ENCODE data around the gene KCNC1. TPM values are rescaled to one million over a fixed set of nuclear protein-coding genes. Genes with fewer than 3 reads are reported as not detected.
A peak's percentile ranks its signal among the peaks of the same experiment; 100 is the strongest.

The KCNC1 gene
- total RNA-seq, 1 donor from 2014 or later = not detected

DNA sequence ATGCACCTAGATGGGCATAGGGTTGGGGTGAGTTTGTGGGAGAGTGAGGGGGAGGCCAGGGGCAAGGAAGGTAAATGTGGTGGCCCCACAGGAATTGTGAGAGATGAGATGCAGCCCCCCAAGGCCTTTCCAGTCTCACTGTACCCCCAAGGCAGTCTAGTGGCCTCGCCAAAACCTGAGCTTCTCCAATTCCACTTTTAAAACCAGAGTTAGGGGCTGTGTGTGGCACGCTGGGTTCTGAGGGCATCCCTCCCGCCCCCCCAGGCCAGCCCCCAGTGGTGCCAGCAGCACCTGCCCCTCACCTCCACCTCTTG lies 40.4 kb downstream of the KCNC1 start:
- no peak for ATAC-seq

DNA sequence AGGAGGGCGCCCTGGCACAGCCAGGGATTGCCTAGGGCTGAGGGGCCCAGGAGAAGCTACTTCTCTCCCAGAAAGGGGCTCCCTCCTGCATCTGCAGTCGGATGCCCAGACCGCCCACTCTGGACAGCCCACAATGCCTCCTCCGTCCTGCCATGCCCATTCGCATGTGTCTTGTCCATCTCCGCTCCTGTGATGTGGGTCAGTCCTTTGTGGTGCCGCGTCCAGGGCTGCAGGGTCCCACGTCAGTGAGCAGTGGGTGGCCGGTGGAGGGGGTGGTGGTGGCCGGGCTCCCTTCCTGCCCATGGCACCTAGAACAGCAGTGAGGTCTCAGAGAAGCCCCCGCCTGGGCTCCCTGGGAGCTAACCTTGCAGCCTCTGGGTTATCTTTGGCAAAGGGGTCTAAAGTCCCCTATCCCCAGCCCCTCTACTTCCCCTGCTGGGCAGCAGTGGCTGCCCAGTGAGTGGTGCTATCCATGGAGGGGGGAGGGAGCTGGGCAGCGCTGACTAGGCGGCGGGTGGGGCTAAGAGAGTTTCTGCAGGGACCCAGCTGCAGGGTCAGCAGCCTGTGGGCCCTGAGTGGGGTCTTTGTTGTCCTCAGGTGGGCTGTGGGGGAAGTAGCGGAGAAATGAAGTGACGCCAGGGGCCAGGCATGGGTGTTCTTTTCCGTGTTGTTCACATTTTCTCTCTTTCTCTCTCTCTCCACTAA lies 41.1 kb downstream of the KCNC1 start:
- no peak for ATAC-seq

DNA sequence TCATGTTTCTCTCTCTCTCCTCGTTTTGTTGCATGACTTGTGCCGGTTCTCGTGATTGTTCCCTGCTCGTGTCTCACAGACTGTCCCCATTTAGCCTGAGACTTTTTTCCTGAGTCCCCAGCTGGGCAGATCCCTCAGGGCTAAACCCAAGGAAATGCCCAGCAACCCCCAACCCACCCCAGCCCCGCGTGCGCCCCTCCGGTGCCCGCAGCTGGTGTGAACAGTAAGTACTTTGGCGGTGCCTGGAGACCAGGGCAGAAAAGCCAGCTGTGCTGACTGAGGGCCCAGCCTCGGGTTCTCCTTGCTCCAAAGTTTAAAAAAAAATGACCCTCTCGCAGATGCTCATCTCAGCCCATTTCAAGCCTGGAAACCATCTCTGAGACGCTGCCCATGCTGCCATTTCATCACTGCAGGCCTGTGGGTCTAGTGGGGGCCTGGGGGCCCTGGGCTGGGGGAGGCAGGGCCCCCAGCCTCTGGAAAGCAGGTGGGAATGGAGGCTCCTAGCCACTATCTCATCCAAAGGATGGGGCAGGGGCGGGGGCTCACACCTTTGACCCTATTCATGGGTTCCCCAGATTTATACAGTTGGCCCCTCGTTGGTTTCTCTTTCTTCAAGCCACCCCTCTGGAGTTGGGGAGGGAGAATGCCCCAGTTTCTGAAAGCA lies 41.8 kb downstream of the KCNC1 start:
- ATAC-seq = no peak

DNA sequence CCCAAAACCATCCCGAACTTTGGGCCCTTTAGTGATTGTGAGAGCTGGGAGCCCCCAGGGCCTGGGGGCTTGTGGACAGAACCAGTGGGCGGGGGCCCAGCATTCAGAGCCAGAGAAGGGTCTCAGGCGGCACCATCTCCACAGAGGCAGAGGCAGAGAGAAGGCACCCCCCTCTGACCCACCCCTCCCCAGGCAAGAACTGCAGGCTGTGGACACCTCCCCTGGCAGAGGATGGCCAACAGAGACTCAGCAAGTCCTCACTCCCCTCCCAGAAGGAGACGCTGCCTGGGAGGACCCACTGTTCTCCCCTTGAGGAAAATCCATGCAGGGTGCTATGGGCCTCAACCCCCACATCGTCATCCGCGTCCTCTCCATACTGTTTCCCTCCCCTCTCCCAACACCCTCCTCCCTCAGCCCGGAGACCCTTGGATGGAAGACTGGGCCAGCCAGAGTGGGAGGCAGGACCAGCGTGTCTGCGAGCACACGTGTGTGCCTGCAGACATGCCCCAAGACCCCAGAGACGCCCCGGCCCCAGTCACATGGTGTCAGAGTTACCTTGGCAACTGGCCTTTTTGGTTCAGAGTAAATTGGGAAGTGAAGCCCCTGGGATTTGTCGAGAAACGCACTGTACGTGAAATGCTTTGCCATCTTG lies 42.6 kb downstream of the KCNC1 start:
- no peak for ATAC-seq

DNA sequence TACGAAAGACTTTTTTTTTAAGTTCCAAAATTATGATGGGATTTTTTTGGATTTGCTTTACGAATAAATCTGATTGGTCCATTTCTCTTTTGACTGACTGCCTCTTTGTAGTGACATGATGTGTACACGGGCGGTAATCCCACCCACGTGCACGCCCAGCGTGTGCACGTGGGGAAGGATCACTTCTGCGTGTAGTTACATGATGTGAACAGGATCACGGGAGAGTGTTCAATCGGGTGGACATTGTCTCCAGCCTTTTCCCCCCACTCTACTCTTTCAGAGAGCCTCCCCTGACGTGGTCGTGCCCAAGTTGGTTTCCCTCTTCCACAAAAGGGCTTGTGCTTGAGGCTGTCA lies 43.1 kb downstream of the KCNC1 start:
- ATAC-seq = no peak

DNA sequence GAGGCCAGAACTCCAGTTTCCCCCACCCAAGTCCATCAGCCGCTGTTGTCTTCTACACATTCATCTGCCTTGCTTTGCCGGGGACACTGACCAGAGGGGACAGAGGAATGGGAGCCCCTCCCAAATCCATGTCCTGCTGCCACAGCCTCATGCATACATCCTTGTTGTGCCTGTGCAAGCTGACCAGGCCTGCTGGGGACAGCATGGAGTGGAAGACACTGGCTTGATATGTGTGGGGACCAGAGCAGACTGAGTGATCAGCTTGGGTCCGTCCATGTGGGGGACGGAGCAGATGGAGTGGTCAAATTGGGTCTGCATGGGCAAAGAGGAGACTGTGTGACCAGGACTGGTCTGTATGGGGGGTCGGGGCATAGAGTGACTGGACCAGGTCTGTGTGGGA lies 43.8 kb downstream of the KCNC1 start:
- no peak for ATAC-seq

DNA sequence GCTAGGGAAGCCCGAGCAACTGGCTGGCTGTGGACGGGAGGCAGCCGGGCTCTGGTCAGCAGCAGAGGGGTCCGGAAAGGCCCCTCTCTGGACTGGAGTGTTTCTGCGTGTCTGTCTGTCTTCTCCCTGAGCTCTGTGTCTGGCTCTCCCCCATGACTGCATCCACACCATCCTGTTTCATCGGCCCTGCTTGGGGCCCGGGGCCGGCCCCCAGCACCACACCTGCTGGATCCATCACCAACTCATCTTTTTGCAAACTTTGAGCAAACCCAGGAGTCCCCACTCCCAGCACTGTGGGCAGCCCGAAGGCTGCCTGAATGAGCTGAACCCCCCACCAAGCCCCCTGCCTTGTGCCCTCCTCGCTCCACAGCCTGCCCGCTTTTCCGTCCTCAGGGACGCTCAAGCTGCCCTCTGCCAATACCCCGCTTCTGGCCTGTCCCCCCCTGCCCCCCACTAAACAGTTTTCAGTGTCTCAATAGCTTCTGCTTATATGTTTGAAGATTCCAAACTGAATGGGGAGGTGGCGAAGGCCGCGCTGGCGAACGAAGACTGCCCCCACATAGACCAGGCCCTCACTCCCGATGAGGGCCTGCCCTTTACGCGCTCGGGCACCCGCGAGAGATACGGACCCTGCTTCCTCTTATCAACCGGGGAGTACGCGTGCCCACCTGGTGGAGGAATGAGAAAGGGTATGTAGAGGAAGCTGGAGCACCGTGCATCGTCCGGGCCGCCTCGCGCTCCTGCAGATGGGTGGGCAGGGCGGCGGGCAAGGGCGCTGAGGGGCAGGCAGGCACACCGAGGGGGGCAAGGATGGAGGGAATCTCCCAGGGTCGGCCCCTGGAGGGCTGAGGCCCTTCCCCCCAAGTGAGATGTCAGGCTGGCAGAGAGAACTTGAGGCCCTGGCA lies 44.6 kb downstream of the KCNC1 start:
- no peak for ATAC-seq

DNA sequence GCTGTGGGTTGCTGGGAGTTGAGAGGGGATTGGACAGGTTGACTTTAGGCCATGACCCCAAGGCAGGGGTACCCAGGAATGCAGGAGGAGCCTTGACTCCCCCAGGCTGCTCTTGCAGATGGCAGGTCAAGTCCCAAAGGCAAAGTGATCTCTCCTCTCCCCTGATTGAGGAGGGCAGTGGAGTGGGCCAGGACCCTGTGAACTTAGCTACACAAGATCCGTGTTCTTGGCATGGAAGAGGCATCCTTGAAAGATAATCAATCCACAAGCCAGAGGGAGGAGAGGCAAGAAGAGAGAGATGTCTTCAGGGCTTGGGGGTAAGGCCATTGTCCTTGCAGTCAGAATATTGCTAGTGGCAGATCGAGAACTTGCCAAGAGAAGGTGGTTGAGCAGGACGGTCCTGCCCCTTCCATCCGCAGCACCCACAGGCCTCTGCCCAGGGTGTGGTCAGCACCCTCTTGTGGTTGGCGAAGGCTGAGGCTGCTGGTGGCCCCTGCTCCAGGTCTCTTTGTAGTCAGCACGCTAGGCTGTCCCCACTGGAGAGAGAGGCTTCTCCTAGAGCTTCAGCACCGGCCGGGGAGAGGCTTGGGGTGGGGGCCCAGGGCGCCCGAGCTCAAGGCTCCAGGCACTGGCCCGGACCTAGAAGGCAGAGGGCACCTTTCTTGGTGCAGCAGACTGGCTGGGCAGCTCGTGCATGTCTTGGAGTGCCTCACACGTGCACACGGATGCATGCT lies 45.4 kb downstream of the KCNC1 start:
- peak; percentile 27 for ATAC-seq

DNA sequence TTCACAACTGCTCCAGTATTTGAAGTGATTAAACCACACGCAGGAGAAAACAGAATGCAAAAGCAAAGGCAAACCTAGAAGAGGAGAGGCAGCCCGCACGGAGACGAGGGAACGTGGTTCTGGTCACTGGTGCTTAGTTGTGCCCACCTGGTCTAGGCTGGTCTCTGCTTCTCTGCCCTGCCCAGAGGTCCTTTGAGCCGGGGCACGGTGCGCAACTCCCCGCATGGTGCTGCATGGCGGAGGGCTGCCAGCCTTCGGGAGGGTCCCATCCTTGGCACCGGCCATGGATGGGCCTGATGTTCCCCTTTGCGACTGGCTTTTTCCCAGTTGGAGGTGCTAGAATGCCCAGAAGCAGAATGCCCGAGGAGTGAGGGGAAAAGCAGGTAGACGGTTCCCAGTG lies 46.1 kb downstream of the KCNC1 start:
- ATAC-seq = no peak

DNA sequence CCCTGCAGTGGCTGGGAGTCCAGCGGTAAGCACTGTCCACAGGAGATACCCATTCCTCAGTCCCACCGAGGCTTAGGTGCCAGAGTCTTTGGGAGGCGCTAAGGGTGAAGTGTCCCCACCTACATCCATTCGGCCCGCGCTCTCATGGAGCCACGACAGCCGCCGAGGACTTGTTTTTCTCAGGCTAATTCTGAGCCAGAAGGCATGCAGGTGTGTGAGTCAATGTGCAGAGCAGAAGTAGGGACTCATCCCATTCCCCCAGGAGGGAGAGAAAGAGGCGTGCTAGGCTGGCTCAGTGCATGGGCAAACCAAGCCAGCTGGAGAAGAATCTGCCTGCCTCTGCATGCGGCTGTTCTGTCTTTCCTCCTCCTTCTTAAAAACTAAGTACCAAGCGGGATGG lies 46.6 kb downstream of the KCNC1 start:
- ATAC-seq = peak; percentile 76

DNA sequence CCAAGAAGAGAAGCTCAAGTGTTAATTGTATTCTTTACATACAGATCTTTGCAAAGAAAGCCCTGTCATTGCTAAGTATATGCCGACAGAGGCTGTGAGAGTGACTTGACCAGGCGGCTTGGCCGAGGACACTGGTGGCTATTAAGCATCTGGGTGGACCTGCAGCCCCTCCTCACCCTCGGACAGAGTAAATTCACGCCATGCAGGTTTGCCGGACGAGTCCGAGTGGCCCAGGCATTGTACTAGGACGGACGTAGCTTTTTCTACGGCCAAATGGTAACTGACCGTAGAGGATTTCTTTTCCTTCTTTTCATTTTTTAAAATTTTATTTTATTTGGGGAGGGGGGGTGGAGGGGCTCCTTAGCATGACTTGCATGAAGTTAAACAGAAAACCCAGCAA lies 47.0 kb downstream of the KCNC1 start:
- ATAC-seq = no peak

DNA sequence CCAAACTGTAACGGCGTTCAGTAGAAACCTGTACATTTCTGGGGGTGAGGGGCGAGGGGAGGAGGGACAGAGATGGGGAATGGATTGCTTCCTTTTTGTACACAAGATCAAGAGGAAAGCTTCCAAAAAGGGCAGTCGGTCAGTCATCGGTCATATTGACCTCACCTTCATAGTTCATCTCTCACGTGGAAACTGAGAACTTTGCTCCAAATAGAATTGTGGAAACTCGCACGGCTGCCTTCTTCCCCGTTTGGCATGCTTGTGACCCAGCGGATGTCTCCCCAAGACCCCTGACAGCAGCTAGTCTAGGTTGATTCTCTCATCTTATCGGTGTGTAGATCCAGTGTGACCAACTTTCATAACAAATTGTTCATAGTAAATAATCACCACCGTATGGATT lies 47.6 kb downstream of the KCNC1 start:
- no peak for ATAC-seq

DNA sequence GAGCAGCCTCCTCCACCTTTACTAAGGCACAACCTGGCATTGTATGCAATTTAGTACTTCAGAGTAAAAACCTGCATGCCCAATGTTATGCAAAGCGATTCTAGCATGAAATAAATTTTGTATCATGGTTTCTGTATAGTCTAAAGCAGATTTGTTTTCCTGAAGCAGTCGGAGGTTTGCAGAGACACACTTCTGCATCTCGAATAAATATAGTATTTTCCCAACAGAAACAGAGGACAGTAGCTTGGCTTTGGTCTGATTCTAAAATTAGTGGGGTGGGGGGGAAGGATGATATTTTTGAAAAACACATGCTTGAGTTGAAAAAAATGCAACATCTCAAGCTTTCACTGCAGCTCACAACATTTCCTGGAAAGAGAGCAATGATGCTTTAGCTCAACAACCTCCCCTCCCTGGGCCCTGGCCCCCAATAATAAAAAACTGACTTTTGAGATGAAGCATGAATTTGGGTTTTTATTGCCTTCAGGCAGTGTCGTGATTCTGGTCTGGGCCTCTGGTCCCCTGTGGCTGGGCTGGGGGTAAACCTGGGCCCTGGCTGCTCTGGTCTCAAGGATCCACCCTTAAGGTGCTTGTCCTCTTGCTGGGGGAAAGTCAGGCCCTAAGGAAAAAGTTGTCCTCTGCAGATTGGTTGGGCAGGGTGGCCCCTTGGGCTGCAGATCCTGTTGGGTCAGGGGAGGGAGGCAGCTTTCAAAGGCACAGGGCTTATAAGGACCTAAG lies 48.2 kb downstream of the KCNC1 start:
- ATAC-seq = no peak

DNA sequence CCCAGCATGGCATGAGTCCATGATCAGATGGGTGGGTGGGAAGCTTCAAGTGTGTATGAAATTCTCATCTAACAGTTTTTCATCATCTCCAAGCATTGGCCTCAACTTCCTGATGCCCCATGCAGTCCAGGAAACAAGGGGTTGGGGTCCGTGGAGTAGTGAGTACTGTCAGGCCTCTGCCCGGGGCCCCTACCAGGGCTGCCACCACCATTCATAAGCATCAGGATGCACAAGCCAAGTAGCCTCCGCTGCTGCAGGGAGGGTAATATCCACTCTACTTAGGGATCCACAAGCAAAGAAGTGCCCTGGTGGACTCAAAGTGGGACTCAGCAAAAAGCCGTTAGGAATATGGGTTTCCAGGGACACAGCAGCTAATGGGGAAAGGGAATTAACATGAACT lies 49.3 kb downstream of the KCNC1 start:
- ATAC-seq = no peak

DNA sequence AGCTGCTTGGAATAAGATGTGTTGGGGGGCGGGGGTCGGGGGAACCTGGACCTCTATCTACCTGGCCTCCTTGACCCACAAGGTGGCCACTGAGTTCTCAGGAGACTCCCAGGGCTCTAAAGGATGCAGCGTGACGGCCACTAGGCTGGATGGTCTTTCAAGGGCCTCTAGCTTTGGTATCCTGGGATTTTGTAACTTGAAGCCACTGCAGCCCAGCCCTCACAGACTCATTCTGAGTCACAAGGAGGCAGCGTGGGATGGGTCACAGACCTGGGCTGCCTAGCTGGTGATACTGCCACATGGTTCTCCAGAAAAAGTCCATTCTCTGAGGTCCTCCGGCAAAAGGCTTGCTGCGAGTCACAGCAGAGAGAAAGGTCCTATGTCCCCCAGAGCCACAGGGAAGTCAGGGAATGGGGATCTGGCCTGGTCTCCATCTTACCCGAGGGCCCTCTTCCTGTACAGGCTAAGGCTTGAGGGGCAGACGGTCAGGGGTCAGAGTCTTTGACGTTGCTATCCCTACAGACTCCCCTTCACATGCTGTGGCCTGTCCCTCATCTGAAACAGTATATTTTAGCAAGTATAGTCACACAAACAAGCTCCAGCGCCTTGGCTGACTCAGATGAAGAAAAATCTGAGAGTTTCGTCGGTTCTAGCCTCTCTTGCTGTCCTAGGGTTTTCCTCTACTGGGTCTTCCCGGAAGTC lies 52.4 kb downstream of the KCNC1 start:
- ATAC-seq = peak; percentile 78

DNA sequence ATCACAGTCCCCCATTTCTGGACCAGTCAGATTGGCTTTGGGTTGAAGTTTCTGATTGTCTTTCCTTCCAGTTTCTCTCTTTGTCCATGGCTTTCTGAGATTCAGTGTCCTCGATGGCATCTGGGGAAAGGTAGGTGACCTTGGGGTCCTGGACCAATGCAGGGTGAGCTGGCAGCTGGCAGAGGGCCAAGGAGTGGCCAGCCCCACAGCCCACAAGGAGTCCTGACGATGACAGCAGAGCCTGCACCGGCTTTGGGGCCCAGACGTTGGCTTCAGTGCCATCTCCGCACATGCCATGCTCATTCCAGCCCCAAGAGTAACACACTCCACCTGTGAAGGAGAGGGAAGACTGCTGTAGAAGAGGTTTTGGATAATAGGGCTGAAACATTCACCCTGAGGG lies 53.5 kb downstream of the KCNC1 start:
- no peak for ATAC-seq

DNA sequence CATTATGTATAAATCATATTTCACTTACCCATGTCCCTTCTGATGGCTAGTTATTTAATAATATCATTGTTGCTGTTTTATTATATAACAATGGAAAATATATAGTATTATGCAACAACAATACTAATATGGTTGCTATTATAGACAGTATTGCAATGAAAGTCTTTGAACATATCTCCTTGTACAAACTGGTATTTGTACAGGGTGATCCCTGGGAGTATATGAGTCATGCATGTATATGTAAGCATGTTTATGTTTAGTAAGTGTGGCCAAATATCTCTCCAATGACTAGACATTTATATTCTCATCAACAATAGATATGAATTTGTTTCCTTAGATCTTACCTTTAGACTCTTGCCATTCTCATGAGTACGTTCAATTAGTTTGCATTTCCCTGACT lies 55.9 kb downstream of the KCNC1 start:
- ATAC-seq = peak; percentile 63

DNA sequence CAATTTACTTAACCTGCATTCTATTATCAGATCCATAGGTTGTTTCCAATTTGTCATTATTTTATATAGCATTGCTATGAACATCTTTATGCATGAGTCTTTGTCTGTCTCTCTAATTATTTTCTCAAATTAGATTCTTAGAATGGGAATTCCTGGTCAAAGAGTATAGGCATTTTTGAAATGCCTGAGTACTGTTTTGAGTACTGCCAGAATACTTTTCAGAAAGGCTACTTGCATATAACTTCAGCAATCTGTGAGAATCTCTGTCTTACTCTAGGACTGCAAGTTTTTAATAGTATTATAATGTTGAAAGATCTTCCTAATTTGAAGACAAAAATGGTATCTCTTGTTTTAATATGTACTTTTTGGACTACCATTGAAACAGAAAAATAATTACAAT lies 56.6 kb downstream of the KCNC1 start:
- ATAC-seq = no peak

DNA sequence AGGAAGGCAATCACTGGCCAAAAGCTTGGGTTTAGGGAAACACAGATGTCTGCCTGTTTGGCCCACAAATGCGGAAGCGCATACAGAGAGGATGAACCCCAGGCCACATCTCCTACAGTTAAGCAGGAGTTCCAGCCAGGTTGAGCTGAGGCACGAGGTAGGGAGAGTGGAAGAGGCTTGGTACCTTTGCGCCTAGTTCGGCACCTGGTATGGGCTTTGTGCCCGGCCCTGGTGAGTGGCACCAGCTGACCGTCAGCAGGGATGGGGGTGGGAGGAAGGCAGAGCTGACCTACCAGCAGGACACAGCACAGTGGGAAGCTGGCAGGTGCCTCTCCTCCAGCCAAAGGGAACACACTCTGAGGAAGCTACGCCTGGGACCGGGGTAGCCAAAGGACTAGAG lies 57.6 kb downstream of the KCNC1 start:
- ATAC-seq = no peak

DNA sequence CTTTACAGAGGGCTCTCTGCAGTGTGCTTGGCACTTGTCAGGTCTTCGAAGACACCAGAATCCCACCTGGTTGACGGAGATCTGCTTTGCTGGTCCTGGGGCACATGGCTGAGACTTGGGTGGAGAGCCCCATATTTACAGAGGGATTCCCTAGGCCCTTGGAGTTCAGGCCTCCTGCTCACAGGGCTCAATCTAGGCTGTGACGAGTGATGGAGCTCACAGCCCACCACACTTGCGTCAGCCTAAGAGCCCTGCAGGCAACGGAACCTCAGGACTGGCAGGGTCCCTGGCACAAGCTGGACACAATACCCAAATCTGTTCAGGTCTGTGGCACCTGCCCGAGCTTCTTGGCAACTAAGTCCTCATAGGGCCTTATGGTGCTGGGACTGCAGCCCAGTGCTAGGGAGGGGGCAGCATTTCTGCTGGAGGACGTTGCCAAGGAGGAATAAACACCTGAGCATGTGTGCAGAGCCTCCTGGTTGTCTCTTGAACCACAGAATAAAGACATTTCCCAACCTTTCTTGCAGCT lies 59.1 kb downstream of the KCNC1 start:
- ATAC-seq = no peak

DNA sequence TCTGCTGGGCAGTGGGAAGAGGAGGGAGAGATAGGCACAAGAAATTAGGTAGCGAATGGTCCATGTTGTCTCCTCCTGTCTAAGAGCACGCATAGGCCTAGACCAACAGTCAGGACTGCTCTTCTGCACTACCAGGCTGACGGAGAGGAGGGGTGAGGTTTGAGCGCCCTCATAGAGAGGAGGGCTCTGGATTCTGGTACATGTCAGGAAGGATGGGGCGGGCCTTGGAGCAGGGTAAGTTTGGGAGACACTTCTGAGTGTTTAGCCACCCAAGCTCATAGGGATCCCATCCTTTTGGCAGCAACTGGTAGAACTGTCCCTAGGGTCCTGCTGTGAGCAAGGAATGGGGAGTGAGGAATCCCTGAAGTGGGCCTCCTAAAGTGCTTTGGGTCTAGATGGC lies 60.4 kb downstream of the KCNC1 start:
- no peak for ATAC-seq
